Neural cell (in vitro differentiated cells): ENCODE results near the gene TSPAN16. TPM values are rescaled to one million over a fixed set of nuclear protein-coding genes. Genes with fewer than 3 reads are reported as not detected.

Source experiments
- H2AFZ ChIP-seq: fragments of 200-600, 300-800 bp; sonication (generic), shearing (Covaris generic); 2 replicates; pipeline ENCODE4 v1.6.0; 2014; ENCODE audit warnings: low read depth, mild to moderate bottlenecking, antibody characterized with exemption, low read length, moderate library complexity
- H3F3A ChIP-seq: fragments of 200-600 bp; shearing (Covaris generic); 2 replicates; pipeline ENCODE4 v1.6.1; 2016; ENCODE audit warnings: mild to moderate bottlenecking, moderate library complexity, mixed read lengths, antibody characterized with exemption, low read length; ENCODE audit not compliant: insufficient read depth, poor library complexity, severe bottlenecking
- H3K27ac ChIP-seq: fragments of 200-600, 300-800 bp; sonication (generic), shearing (Covaris generic); 2 replicates; pipeline ENCODE4 v1.5.1; 2014; ENCODE audit warnings: mild to moderate bottlenecking, low read length, moderate library complexity
- H3K27me3 ChIP-seq: fragments of 300-800, 200-600 bp; sonication (generic), shearing (Covaris generic); 2 replicates; pipeline ENCODE4 v1.6.0; 2014; ENCODE audit warnings: mild to moderate bottlenecking, low read depth, low read length, moderate library complexity; ENCODE audit not compliant: insufficient read depth
- H3K36me3 ChIP-seq: fragments of 300-800, 200-600 bp; sonication (generic), shearing (Covaris generic); 2 replicates; pipeline ENCODE4 v1.5.1; 2014; ENCODE audit warnings: mild to moderate bottlenecking, antibody characterized with exemption, low read length, moderate library complexity; ENCODE audit not compliant: insufficient read depth
- H3K4me2 ChIP-seq: fragments of 300-800, 200-600 bp; sonication (generic), shearing (Covaris generic); 2 replicates; pipeline ENCODE4 v1.6.0; 2014; ENCODE audit warnings: mild to moderate bottlenecking, low read length
- H3K4me3 ChIP-seq: fragments of 300-800, 200-600 bp; sonication (generic), shearing (Covaris generic); 2 replicates; pipeline ENCODE4 v1.5.1; 2014; ENCODE audit warnings: mild to moderate bottlenecking, low read length, moderate library complexity
- H3K79me2 ChIP-seq: fragments of 200-600 bp; shearing (Covaris generic); replicated peaks from 2 replicates; pipeline ENCODE4 v1.6.0; 2014; ENCODE audit warnings: mild to moderate bottlenecking, low read length, moderate library complexity; ENCODE audit not compliant: insufficient read depth
- H3K9ac ChIP-seq: fragments of 300-800, 200-600 bp; sonication (generic), shearing (Covaris generic); 2 replicates; pipeline ENCODE4 v1.6.1; 2016; ENCODE audit warnings: mild to moderate bottlenecking, low read length, mixed read lengths
- H3K9me2 ChIP-seq: fragments of 200-600 bp; shearing (Covaris generic); 2 replicates; pipeline ENCODE4 v1.6.1; 2016; ENCODE audit warnings: mild to moderate bottlenecking, low read length, mixed read lengths; ENCODE audit not compliant: insufficient read depth
- H3K9me3 ChIP-seq: fragments of 200-600, 300-800 bp; sonication (generic), shearing (Covaris generic); 2 replicates; pipeline ENCODE4 v1.6.1; 2016; ENCODE audit warnings: mild to moderate bottlenecking, mixed run types, low read length, moderate library complexity, mixed read lengths
- H4K20me1 ChIP-seq: fragments of 200-600 bp; shearing (Covaris generic); 2 replicates; pipeline ENCODE4 v1.6.1; 2016; ENCODE audit warnings: mild to moderate bottlenecking, mixed run types; ENCODE audit not compliant: insufficient read depth
- EP300 ChIP-seq: fragments of 450-650 bp; conservative IDR thresholded peaks from 2 replicates; pipeline ENCODE4 v1.6.1; 2014; ENCODE audit warnings: antibody characterized with exemption, mild to moderate bottlenecking, moderate library complexity; ENCODE audit not compliant: poor library complexity, severe bottlenecking
- EZH2 ChIP-seq: fragments of 200-600, 300-800 bp; shearing (Covaris generic), sonication (generic); IDR thresholded peaks from 2 replicates; pipeline ENCODE4 v1.6.1; 2014; ENCODE audit warnings: antibody characterized with exemption, low read length, borderline replicate concordance, mild to moderate bottlenecking; ENCODE audit not compliant: insufficient read depth, poor library complexity, severe bottlenecking
- MXI1 ChIP-seq: fragments of 450-650 bp; conservative IDR thresholded peaks from 2 replicates; pipeline ENCODE4 v1.6.1; 2014; ENCODE audit warnings: antibody characterized with exemption, mild to moderate bottlenecking; ENCODE audit not compliant: poor library complexity, severe bottlenecking
- POLR2AphosphoS5 ChIP-seq: IDR thresholded peaks from 2 replicates; pipeline ENCODE4 v1.6.1; 2012
- RAD21 ChIP-seq: fragments of 450-650 bp; conservative IDR thresholded peaks from 2 replicates; pipeline ENCODE4 v1.6.1; 2014; ENCODE audit warnings: antibody characterized with exemption, mild to moderate bottlenecking, moderate library complexity
- SMC3 ChIP-seq: fragments of 450-650 bp; conservative IDR thresholded peaks from 2 replicates; pipeline ENCODE4 v1.6.1; 2014; ENCODE audit warnings: antibody characterized with exemption, mild to moderate bottlenecking, moderate library complexity; ENCODE audit not compliant: poor library complexity
- TAF1 ChIP-seq: IDR thresholded peaks from 2 replicates; pipeline ENCODE4 v1.6.1; 2012; ENCODE audit warnings: low read depth
- polyA plus RNA-seq: library from polyadenylated mRNA; depleted of rRNA; stranded (reverse); fragments of >200 nt; gene quantifications from 2 replicates; pipeline ENCODE4 v1.2.3, GENCODE V29; 2014
- TF ChIP-seq, protein P1 (sequence below): IDR thresholded peaks from 2 replicates; pipeline ENCODE4 v1.6.1; 2012; ENCODE audit warnings: borderline replicate concordance
- TF ChIP-seq, protein P2 (sequence below): fragments of 450-650 bp; IDR thresholded peaks from 2 replicates; pipeline ENCODE4 v1.5.1; 2014; ENCODE audit warnings: antibody characterized with exemption, mild to moderate bottlenecking, moderate library complexity; ENCODE audit not compliant: poor library complexity, severe bottlenecking

Gene TSPAN16
- polyA plus RNA-seq, 1 donor from 2014 or later: not detected

DNA sequence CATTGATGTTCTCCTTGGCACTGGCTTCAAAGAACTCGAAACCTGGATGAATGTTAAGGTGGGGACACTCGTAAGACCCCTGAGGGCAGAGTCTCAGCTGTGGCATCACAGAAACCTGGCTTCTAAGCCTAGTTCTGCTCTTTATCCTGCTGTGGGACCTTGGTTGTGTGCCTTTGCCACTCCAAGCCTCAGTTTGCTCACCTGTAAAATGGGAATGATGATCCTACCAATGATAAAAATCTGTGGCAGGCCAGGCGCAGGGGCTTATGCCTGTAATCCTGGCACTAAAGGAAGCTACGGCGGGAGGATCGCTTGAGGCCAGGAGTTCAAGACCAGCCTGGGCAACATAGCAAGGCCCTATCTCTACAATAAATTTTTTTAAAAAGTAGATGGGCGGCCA lies 29.6 kb downstream of the TSPAN16 start:
- H3K27ac ChIP-seq: no peak overlapping the region
- no peaks in the 10 kb centered on the region for H3K27me3 ChIP-seq
- no peaks in the 10 kb centered on the region for H4K20me1 ChIP-seq
- H3K4me2 ChIP-seq: no peak overlapping the region
- no peak for TF ChIP-seq EP300
- TF ChIP-seq, protein P1, sequence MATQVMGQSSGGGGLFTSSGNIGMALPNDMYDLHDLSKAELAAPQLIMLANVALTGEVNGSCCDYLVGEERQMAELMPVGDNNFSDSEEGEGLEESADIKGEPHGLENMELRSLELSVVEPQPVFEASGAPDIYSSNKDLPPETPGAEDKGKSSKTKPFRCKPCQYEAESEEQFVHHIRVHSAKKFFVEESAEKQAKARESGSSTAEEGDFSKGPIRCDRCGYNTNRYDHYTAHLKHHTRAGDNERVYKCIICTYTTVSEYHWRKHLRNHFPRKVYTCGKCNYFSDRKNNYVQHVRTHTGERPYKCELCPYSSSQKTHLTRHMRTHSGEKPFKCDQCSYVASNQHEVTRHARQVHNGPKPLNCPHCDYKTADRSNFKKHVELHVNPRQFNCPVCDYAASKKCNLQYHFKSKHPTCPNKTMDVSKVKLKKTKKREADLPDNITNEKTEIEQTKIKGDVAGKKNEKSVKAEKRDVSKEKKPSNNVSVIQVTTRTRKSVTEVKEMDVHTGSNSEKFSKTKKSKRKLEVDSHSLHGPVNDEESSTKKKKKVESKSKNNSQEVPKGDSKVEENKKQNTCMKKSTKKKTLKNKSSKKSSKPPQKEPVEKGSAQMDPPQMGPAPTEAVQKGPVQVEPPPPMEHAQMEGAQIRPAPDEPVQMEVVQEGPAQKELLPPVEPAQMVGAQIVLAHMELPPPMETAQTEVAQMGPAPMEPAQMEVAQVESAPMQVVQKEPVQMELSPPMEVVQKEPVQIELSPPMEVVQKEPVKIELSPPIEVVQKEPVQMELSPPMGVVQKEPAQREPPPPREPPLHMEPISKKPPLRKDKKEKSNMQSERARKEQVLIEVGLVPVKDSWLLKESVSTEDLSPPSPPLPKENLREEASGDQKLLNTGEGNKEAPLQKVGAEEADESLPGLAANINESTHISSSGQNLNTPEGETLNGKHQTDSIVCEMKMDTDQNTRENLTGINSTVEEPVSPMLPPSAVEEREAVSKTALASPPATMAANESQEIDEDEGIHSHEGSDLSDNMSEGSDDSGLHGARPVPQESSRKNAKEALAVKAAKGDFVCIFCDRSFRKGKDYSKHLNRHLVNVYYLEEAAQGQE: no peak
- TF ChIP-seq POLR2AphosphoS5: no peak
- no peaks in the 10 kb centered on the region for H3K79me2 ChIP-seq
- no peak overlapping the region for H3K9ac ChIP-seq
- no peaks in the 10 kb centered on the region for H3K9me2 ChIP-seq
- H3K36me3 ChIP-seq: peaks cover 5% of the 10 kb centered on the region
- H3F3A ChIP-seq: no peaks in the 10 kb centered on the region
- no peak overlapping the region for H3K4me3 ChIP-seq
- no peaks in the 10 kb centered on the region for H3K9me3 ChIP-seq
- no peak overlapping the region for H2AFZ ChIP-seq

DNA sequence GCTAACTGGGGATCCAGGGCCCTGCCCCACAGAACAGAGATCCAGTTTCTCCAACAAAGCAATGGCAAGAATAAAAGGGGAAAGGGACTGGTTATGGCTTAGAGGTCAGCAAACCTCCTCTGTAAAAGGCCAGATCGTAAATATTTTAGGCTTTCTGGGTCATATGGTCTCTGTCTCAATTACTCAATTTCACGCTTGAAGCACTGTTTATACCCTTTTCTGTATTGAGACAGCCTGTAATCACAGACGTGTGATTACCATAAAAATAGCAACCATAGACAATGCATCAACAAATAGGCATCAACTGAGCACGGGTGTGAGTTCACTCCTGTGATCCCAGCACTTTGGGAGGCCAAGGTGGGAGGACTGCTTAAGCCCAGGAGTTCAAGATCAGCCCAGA lies 34.2 kb downstream of the TSPAN16 start:
- Histone ChIP-seq H3K27me3 (no peaks in the 10 kb centered on the region), H3K9me2 (no peaks in the 10 kb centered on the region), H3K36me3 (peaks cover 8% of the 10 kb centered on the region), H3K79me2 (no peaks in the 10 kb centered on the region), H3K4me3 (no peak overlapping the region), H3K4me2 (no peak overlapping the region), H3K9ac (no peak overlapping the region), H2AFZ (no peak overlapping the region), H4K20me1 (no peaks in the 10 kb centered on the region), H3K9me3 (no peaks in the 10 kb centered on the region), H3F3A (no peaks in the 10 kb centered on the region), H3K27ac (no peak overlapping the region)
- TF ChIP-seq, protein P1: no peak
- TF ChIP-seq MXI1: no peak
- TF ChIP-seq RAD21: no peak
- no peak for TF ChIP-seq EP300

DNA sequence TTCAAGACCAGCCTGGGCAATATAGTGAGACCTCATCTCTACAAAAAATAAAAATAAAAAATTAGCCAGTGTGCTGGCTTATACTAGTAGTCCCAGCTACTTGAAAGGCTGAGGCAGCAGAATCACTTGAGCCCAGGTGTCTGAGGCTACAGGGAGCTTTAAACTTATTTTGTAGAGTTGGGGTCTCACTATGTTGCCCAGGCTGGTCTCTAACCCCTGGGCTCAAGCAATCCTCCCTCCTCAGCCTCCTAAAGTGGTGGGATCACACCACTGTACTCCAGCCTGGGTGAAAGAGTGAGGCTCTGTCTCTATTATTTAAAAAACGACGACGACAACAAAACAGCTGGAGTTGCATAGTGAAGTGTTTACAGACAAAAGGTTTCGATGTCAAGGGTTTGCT lies 35.5 kb downstream of the TSPAN16 start:
- no peak for TF ChIP-seq POLR2AphosphoS5
- TF ChIP-seq, protein P2, sequence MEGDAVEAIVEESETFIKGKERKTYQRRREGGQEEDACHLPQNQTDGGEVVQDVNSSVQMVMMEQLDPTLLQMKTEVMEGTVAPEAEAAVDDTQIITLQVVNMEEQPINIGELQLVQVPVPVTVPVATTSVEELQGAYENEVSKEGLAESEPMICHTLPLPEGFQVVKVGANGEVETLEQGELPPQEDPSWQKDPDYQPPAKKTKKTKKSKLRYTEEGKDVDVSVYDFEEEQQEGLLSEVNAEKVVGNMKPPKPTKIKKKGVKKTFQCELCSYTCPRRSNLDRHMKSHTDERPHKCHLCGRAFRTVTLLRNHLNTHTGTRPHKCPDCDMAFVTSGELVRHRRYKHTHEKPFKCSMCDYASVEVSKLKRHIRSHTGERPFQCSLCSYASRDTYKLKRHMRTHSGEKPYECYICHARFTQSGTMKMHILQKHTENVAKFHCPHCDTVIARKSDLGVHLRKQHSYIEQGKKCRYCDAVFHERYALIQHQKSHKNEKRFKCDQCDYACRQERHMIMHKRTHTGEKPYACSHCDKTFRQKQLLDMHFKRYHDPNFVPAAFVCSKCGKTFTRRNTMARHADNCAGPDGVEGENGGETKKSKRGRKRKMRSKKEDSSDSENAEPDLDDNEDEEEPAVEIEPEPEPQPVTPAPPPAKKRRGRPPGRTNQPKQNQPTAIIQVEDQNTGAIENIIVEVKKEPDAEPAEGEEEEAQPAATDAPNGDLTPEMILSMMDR: no peak
- TF ChIP-seq EP300: no peak
- no peak for TF ChIP-seq RAD21
- no peak for TF ChIP-seq SMC3
- no peak for TF ChIP-seq EZH2
- TF ChIP-seq, protein P1: no peak
- no peak for TF ChIP-seq TAF1
- TF ChIP-seq MXI1: no peak
- Histone ChIP-seq H3K36me3 (peaks cover 19% of the 10 kb centered on the region), H3K27me3 (no peaks in the 10 kb centered on the region), H3K9me2 (no peaks in the 10 kb centered on the region), H3K4me2 (no peak overlapping the region), H3K27ac (no peak overlapping the region), H3K9me3 (peaks cover 4% of the 10 kb centered on the region), H3F3A (no peaks in the 10 kb centered on the region), H3K4me3 (no peak overlapping the region), H3K9ac (no peak overlapping the region), H4K20me1 (no peaks in the 10 kb centered on the region), H3K79me2 (no peaks in the 10 kb centered on the region), H2AFZ (no peak overlapping the region)
